ENCODE data around the gene LRRC3. TPM values are rescaled to one million over a fixed set of nuclear protein-coding genes. Genes with fewer than 3 reads are reported as not detected.

LRRC3 gene
- total and polyA plus RNA-seq, 4 donors = 1.4 to 3.6 (median 2.4) TPM

GRCh38 chr21:44477131-44477530 lies 21.8 kb downstream of the LRRC3 start:
- ATAC-seq (ENCODE audit: insufficient read depth, low FRiP score) (no peak), DNase-seq (peak in 1 of 3 donors; percentile 10)
- Histone ChIP-seq H3K9me3 (ENCODE audit: control insufficient read depth in 4 of 4, insufficient read depth in 3 of 4, low read length in 3 of 4) (no peaks in the 10 kb centered on the region), H3K36me3 (ENCODE audit: control insufficient read depth in 4 of 4, insufficient read depth in 4 of 4, low read length in 4 of 4) (no peaks in the 10 kb centered on the region), H3K4me3 (no peak overlapping the region), H3K27ac (ENCODE audit: low read depth in 1 of 2, low read length in 1 of 2) (no peak overlapping the region), H3K9ac (ENCODE audit: insufficient read depth in 1 of 2, low read length in 2 of 2) (no peak overlapping the region), H3K4me1 (ENCODE audit: control insufficient read depth in 5 of 5, insufficient read depth in 5 of 5, low read length in 5 of 5) (peaks cover 0 to 4% (median 0%) of the 10 kb centered on the region in 5 donors), H3K27me3 (ENCODE audit: control insufficient read depth in 3 of 3, insufficient read depth in 3 of 3, low read length in 2 of 3) (no peaks in the 10 kb centered on the region)
- 81 to 87% methylated on average over 8 of the region's 8 CpGs for WGBS, 2 donors
- TF ChIP-seq, protein P1, sequence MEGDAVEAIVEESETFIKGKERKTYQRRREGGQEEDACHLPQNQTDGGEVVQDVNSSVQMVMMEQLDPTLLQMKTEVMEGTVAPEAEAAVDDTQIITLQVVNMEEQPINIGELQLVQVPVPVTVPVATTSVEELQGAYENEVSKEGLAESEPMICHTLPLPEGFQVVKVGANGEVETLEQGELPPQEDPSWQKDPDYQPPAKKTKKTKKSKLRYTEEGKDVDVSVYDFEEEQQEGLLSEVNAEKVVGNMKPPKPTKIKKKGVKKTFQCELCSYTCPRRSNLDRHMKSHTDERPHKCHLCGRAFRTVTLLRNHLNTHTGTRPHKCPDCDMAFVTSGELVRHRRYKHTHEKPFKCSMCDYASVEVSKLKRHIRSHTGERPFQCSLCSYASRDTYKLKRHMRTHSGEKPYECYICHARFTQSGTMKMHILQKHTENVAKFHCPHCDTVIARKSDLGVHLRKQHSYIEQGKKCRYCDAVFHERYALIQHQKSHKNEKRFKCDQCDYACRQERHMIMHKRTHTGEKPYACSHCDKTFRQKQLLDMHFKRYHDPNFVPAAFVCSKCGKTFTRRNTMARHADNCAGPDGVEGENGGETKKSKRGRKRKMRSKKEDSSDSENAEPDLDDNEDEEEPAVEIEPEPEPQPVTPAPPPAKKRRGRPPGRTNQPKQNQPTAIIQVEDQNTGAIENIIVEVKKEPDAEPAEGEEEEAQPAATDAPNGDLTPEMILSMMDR (IDR thresholded peaks at IDR 0.05; ENCODE audit: control extremely low read depth, extremely low read depth) = no peak

- Histone ChIP-seq H3K9me3 (ENCODE audit: control insufficient read depth in 4 of 4, insufficient read depth in 3 of 4, low read length in 3 of 4) (no peaks in the 10 kb centered on the region), H3K9ac (ENCODE audit: insufficient read depth in 1 of 2, low read length in 2 of 2) (no peak overlapping the region), H3K36me3 (ENCODE audit: control insufficient read depth in 4 of 4, insufficient read depth in 4 of 4, low read length in 4 of 4) (no peaks in the 10 kb centered on the region), H3K27ac (ENCODE audit: low read depth in 1 of 2, low read length in 1 of 2) (no peak overlapping the region), H3K27me3 (ENCODE audit: control insufficient read depth in 3 of 3, insufficient read depth in 3 of 3, low read length in 2 of 3) (no peaks in the 10 kb centered on the region), H3K4me3 (no peak overlapping the region), H3K4me1 (ENCODE audit: control insufficient read depth in 5 of 5, insufficient read depth in 5 of 5, low read length in 5 of 5) (peaks cover 0 to 6% (median 0%) of the 10 kb centered on the region in 5 donors)
- TF ChIP-seq, protein P1 (IDR thresholded peaks at IDR 0.05; ENCODE audit: control extremely low read depth, extremely low read depth) = no peak
- DNase-seq (peak in 1 of 3 donors; percentile 5), ATAC-seq (ENCODE audit: insufficient read depth, low FRiP score) (no peak)
- 59 to 75% methylated on average over 7 of the region's 7 CpGs for WGBS, 2 donors
Observed at GRCh38 chr21:44477712-44478111, 22.4 kb downstream of the LRRC3 start.

DNA sequence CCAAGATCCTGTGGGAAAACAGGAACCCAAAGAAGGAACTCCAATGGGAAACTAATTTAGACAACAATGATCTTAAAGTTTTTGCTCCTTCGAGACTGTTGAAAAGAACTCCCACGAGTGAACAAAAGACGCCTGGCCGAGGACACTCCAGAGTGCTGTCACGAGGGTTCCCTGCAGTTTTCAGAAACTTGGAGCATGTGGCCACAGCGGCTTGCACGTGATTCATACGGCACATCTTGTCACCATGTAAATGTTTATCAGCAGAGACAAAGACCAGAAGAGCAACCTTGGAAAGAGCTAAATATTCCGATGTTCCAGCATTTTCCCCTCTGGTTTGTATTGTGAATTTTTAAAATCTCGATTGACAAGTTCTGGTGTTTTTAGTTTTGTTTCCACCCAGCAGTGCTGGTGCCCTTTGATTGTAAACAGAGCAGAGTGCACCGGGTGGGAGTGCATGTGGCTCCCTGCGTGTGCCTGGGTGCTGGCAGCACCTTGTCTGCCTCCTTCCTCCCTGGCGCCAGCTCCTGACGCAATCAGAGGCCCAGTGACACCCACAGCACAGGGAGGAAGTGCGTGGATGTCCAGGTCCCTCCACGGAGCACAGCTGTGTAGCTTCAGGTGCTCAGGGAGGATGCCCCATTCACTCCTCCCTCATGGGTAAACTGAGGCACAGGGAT lies 23.0 kb downstream of the LRRC3 start:
- ATAC-seq (ENCODE audit: insufficient read depth, low FRiP score) (no peak), DNase-seq (peak in 1 of 3 donors; percentile 6)
- Histone ChIP-seq H3K36me3 (ENCODE audit: control insufficient read depth in 4 of 4, insufficient read depth in 4 of 4, low read length in 4 of 4) (no peaks in the 10 kb centered on the region), H3K9ac (ENCODE audit: insufficient read depth in 1 of 2, low read length in 2 of 2) (no peak overlapping the region), H3K4me1 (ENCODE audit: control insufficient read depth in 5 of 5, insufficient read depth in 5 of 5, low read length in 5 of 5) (peaks cover 0 to 6% (median 0%) of the 10 kb centered on the region in 5 donors), H3K9me3 (ENCODE audit: control insufficient read depth in 4 of 4, insufficient read depth in 3 of 4, low read length in 3 of 4) (no peaks in the 10 kb centered on the region), H3K27me3 (ENCODE audit: control insufficient read depth in 3 of 3, insufficient read depth in 3 of 3, low read length in 2 of 3) (no peaks in the 10 kb centered on the region), H3K27ac (ENCODE audit: low read depth in 1 of 2, low read length in 1 of 2) (no peak overlapping the region), H3K4me3 (no peak overlapping the region)
- TF ChIP-seq, protein P1 (IDR thresholded peaks at IDR 0.05; ENCODE audit: control extremely low read depth, extremely low read depth) = no peak
- 58% methylated on average over 16 of the region's 16 CpGs for WGBS, 2 donors

DNA sequence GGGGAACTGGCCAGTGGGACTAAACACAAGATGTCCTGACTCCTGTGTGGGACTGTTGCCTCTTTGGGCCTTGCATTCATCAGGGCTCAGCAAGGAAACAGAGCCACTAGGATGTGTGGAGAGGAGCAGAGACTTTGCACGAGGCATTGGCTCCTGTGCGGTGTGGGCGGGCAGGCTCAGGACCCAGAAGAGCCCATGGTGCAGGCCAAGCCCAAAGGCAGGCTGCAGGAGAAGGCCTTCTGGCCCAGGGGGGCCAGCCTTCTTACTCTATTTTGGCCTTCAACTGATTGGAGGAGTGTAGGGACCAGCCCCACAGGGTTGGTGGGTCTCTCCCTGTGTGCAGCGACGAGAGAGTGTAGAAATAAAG lies 23.5 kb downstream of the LRRC3 start:
- 92 to 94% methylated on average over 5 of the region's 5 CpGs for WGBS, 2 donors
- Histone ChIP-seq H3K27ac (ENCODE audit: low read depth in 1 of 2, low read length in 1 of 2) (no peak overlapping the region), H3K9ac (ENCODE audit: insufficient read depth in 1 of 2, low read length in 2 of 2) (no peak overlapping the region), H3K36me3 (ENCODE audit: control insufficient read depth in 4 of 4, insufficient read depth in 4 of 4, low read length in 4 of 4) (no peaks in the 10 kb centered on the region), H3K9me3 (ENCODE audit: control insufficient read depth in 4 of 4, insufficient read depth in 3 of 4, low read length in 3 of 4) (no peaks in the 10 kb centered on the region), H3K27me3 (ENCODE audit: control insufficient read depth in 3 of 3, insufficient read depth in 3 of 3, low read length in 2 of 3) (no peaks in the 10 kb centered on the region), H3K4me3 (no peak overlapping the region), H3K4me1 (ENCODE audit: control insufficient read depth in 5 of 5, insufficient read depth in 5 of 5, low read length in 5 of 5) (peaks cover 0 to 6% (median 0%) of the 10 kb centered on the region in 5 donors)
- no peak for DNase-seq
- ATAC-seq (ENCODE audit: insufficient read depth, low FRiP score) = no peak
- TF ChIP-seq, protein P1 (IDR thresholded peaks at IDR 0.05; ENCODE audit: control extremely low read depth, extremely low read depth) = no peak

Data from lung (tissue), 12 donors.